GM12874 (cell line): ENCODE measurements around the gene MAN2C1.

Experiments used
- CTCF ChIP-seq: IDR thresholded peaks from 2 replicates; pipeline ENCODE4 v1.5.1; 2011; ENCODE audit warnings: low read depth, mild to moderate bottlenecking, control low read depth, low read length, moderate library complexity; ENCODE audit not compliant: insufficient read depth

The MAN2C1 gene

GRCh38 chr15:75335313-75335704 is 33.1 kb downstream of the MAN2C1 start:
- no peak for TF ChIP-seq CTCF

GRCh38 chr15:75329571-75329970 is 38.8 kb downstream of the MAN2C1 start:
- no peak for TF ChIP-seq CTCF

GRCh38 chr15:75328493-75329314 is 39.7 kb downstream of the MAN2C1 start:
- TF ChIP-seq CTCF: no peak

GRCh38 chr15:75327491-75327890 is 40.9 kb downstream of the MAN2C1 start:
- no peak for TF ChIP-seq CTCF

- TF ChIP-seq CTCF: no peak
Measured at GRCh38 chr15:75327005-75327404, 41.4 kb downstream of the MAN2C1 start.

- no peak for TF ChIP-seq CTCF
Measured at GRCh38 chr15:75325922-75326321, 42.5 kb downstream of the MAN2C1 start.

GRCh38 chr15:75321711-75322110 is 46.7 kb downstream of the MAN2C1 start:
- no peak for TF ChIP-seq CTCF
